ENCODE data around the gene PTPN6. TPM values are rescaled to one million over a fixed set of nuclear protein-coding genes. Genes with fewer than 3 reads are reported as not detected.

PTPN6 gene
- polyA plus RNA-seq, 1 experiment: 0.10 TPM

DNA sequence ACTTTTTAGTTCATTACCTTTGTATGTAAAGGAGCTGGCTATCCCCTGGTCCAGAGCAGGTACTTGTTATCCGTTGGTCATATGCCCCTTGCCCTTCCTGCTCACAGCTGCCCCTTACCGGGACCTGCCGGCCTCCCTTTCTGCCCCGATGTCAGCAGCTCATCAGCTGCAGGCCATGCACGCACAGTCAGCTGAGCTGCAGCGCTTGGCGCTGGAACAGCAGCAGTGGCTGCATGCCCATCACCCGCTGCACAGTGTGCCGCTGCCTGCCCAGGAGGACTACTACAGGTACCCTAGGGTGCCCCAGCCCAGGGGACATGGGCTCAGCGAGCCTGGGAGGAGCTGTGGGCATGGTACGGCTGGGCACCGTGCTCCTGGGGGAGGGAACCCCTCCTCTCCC, 9.9 kb upstream of the PTPN6 start:
- CTCF ChIA-PET: interaction anchor here (1.1 kb wide), 1 partner anchor 17 kb away, joined by 3 read pairs; no protein-coding TSS in a partner anchor
- POLR2A ChIA-PET: interaction anchor here (0.7 kb wide), 1 partner anchor 15 kb away, joined by 3 read pairs; no protein-coding TSS in a partner anchor
- Histone ChIP-seq H3K27ac (ENCODE audit: low read depth, low read length) (no peak overlapping the region), H3K9me3 (ENCODE audit: control insufficient read depth, insufficient read depth, low read length) (no peaks in the 10 kb centered on the region; the same call in 1 of the 2 replicates), H3K27me3 (ENCODE audit: control insufficient read depth, insufficient read depth, low read length) (no peaks in the 10 kb centered on the region), H3K4me3 (ENCODE audit: low read depth, low read length) (no peak overlapping the region)
- TF ChIP-seq, protein P1, sequence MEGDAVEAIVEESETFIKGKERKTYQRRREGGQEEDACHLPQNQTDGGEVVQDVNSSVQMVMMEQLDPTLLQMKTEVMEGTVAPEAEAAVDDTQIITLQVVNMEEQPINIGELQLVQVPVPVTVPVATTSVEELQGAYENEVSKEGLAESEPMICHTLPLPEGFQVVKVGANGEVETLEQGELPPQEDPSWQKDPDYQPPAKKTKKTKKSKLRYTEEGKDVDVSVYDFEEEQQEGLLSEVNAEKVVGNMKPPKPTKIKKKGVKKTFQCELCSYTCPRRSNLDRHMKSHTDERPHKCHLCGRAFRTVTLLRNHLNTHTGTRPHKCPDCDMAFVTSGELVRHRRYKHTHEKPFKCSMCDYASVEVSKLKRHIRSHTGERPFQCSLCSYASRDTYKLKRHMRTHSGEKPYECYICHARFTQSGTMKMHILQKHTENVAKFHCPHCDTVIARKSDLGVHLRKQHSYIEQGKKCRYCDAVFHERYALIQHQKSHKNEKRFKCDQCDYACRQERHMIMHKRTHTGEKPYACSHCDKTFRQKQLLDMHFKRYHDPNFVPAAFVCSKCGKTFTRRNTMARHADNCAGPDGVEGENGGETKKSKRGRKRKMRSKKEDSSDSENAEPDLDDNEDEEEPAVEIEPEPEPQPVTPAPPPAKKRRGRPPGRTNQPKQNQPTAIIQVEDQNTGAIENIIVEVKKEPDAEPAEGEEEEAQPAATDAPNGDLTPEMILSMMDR (IDR thresholded peaks at IDR 0.05; ENCODE audit: low read depth, low read length): no peak
- no peak for DNase-seq (ENCODE audit: low read depth, low spot score)

DNA sequence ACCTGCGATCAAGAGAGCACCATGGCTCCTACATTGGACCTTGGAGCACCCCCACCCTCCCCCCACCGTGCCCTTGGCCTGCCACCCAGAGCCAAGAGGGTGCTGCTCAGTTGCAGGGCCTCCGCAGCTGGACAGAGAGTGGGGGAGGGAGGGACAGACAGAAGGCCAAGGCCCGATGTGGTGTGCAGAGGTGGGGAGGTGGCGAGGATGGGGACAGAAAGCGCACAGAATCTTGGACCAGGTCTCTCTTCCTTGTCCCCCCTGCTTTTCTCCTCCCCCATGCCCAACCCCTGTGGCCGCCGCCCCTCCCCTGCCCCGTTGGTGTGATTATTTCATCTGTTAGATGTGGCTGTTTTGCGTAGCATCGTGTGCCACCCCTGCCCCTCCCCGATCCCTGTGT, 9.4 kb upstream of the PTPN6 start:
- H3K9me3 ChIP-seq (ENCODE audit: control insufficient read depth, insufficient read depth, low read length): no peaks in the 10 kb centered on the region; the same call in 1 of the 2 replicates
- no peak overlapping the region for H3K27ac ChIP-seq (ENCODE audit: low read depth, low read length)
- no peak for DNase-seq (ENCODE audit: low read depth, low spot score)
- no peaks in the 10 kb centered on the region for H3K27me3 ChIP-seq (ENCODE audit: control insufficient read depth, insufficient read depth, low read length)
- POLR2A ChIA-PET: interaction anchor here (3.3 kb wide), 1 partner anchor 17 kb away, joined by 36 read pairs; no protein-coding TSS in a partner anchor
- CTCF ChIA-PET: interaction anchor here (1.1 kb wide), 1 partner anchor 18 kb away, joined by 3 read pairs; no protein-coding TSS in a partner anchor
- H3K4me3 ChIP-seq (ENCODE audit: low read depth, low read length): no peak overlapping the region
- TF ChIP-seq, protein P1 (IDR thresholded peaks at IDR 0.05; ENCODE audit: low read depth, low read length): no peak

DNA sequence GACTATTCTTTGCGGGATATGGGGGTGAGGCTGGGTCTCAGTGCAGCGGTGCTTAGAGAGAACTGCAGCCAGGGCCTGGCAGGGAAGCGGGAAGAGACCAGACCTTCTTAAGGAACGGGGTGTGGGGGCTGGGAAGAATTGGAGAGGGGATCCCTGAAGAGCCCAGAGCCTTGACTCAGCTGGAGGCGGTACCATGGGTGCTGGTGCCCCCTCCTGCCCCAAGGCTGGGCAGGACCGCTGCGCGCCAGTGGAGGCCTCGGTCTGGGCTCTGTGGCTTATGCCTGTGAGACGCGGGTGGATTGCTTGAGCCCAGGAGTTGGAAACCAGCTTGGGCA, 8.9 kb upstream of the PTPN6 start:
- POLR2A ChIA-PET: interaction anchor here (3.3 to 4.2 kb wide), 2 partner anchors 17 to 19 kb away, joined by 22 to 36 read pairs; no protein-coding TSS in a partner anchor
- no peak overlapping the region for H3K4me3 ChIP-seq (ENCODE audit: low read depth, low read length)
- no peak for DNase-seq (ENCODE audit: low read depth, low spot score)
- no peaks in the 10 kb centered on the region; the same call in 1 of the 2 replicates for H3K9me3 ChIP-seq (ENCODE audit: control insufficient read depth, insufficient read depth, low read length)
- H3K27me3 ChIP-seq (ENCODE audit: control insufficient read depth, insufficient read depth, low read length): no peaks in the 10 kb centered on the region
- TF ChIP-seq, protein P1 (IDR thresholded peaks at IDR 0.05; ENCODE audit: low read depth, low read length): no peak
- H3K27ac ChIP-seq (ENCODE audit: low read depth, low read length): peak overlapping the region; percentile 94
- CTCF ChIA-PET: interaction anchor here (2.4 kb wide), 1 partner anchor 18 kb away, joined by 13 read pairs; no protein-coding TSS in a partner anchor

DNA sequence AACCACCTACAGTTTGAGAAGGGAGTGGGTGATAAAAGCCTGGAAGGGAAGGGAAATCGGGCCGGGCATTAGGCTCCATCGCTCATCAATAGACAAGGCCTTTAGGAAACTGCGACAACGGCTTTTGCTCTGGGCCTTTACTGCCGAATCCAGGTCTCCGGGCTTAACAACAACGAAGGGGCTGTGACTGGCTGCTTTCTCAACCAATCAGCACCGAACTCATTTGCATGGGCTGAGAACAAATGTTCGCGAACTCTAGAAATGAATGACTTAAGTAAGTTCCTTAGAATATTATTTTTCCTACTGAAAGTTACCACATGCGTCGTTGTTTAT, 7.8 kb upstream of the PTPN6 start:
- H3K27me3 ChIP-seq (ENCODE audit: control insufficient read depth, insufficient read depth, low read length): no peaks in the 10 kb centered on the region
- ChIA-PET CTCF (interaction anchor here (0.9 to 2.4 kb wide), 5 partner anchors 19 to 169 kb away, joined by 3 to 19 read pairs (median 4); no protein-coding TSS in a partner anchor), POLR2A (interaction anchor here (0.7 to 4.2 kb wide), 13 partner anchors 14 to 165 kb away, joined by 3 to 36 read pairs (median 9); partner anchors contain the start of genes ATN1, C1RL, CDCA3 and SPSB2)
- H3K9me3 ChIP-seq (ENCODE audit: control insufficient read depth, insufficient read depth, low read length): no peaks in the 10 kb centered on the region; the same call in 1 of the 2 replicates
- H3K4me3 ChIP-seq (ENCODE audit: low read depth, low read length): peak overlapping the region; percentile 79
- DNase-seq (ENCODE audit: low read depth, low spot score): peak; percentile 83
- TF ChIP-seq, protein P1 (IDR thresholded peaks at IDR 0.05; ENCODE audit: low read depth, low read length): no peak
- peak overlapping the region; percentile 94 for H3K27ac ChIP-seq (ENCODE audit: low read depth, low read length)

DNA sequence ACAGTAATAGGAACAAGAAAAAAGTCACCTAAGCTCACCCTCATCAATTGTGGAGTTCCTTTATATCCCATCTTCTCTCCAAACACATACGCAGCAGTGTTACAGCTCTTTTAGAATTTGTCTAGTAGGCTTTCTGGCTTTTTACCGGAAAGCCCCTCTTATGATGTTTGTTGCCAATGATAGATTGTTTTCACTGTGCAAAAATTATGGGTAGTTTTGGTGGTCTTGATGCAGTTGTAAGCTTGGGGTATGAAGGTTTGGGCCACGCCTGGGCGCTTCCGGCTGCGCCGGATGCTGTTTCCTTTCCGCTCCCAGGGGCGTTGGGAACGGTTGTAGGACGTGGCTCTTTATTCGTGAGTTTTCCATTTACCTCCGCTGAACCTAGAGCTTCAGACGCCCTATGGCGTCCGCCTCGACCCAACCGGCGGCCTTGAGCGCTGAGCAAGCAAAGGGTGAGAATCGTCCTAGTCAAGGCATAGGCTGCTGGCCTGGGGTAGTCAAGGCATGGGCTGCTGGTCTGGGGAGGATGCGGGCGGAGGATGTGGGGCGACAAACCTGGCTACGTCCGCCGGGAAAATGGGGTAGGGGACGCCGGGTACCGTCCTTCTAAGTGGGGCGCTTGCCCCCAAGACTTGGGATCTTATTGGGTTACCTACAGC, 7.3 kb upstream of the PTPN6 start, which contains the start of the genes C12orf57 and RNU7-1:
C12orf57 (plus strand) TSS at position 301 of the 659 bp plus-strand sequence; CDS start at position 401, 100 bp downstream.
RNU7-1 (plus strand) TSS at position 95 of the 659 bp plus-strand sequence.
- Histone ChIP-seq H3K4me3 (ENCODE audit: low read depth, low read length) (peak within 1 kb of the TSS; percentile 79), H3K27me3 (ENCODE audit: control insufficient read depth, insufficient read depth, low read length) (no peaks in the 10 kb centered on the region), H3K27ac (ENCODE audit: low read depth, low read length) (peak within 1 kb of the TSS; percentile 94), H3K9me3 (ENCODE audit: control insufficient read depth, insufficient read depth, low read length) (no peaks in the 10 kb centered on the region; the same call in 1 of the 2 replicates)
- DNase-seq (ENCODE audit: low read depth, low spot score): peak; percentile 77
- TF ChIP-seq, protein P1 (IDR thresholded peaks at IDR 0.05; ENCODE audit: low read depth, low read length): no peak
- POLR2A ChIA-PET: interaction anchor here (0.7 to 4.2 kb wide), 15 partner anchors 14 to 169 kb away, joined by 3 to 36 read pairs (median 6); partner anchors contain the start of genes ATN1, C1RL, CDCA3 and SPSB2
- CTCF ChIA-PET: interaction anchor here (0.9 to 4.1 kb wide), 12 partner anchors 18 to 169 kb away, joined by 3 to 19 read pairs (median 6); partner anchors contain the start of gene C1RL

Measured in AG04450 (cell line).